NCI-H345 (cell line): ENCODE data around the gene SUPT4H1.

Source experiments
- DNase-seq: peaks from one replicate; lab custom pipeline; 2025; lab: John Stamatoyannopoulos, UW

The SUPT4H1 gene

GRCh38 chr17:58339755-58340404 lies 12.1 kb downstream of the SUPT4H1 start:
- DNase-seq, result no peak

- DNase-seq, result no peak
Measured at GRCh38 chr17:58338841-58339754, 12.9 kb downstream of the SUPT4H1 start.

GRCh38 chr17:58338454-58338840 lies 13.6 kb downstream of the SUPT4H1 start:
- DNase-seq, result no peak

GRCh38 chr17:58337600-58338453 lies 14.2 kb downstream of the SUPT4H1 start:
- no peak for DNase-seq

- no peak for DNase-seq
Measured at GRCh38 chr17:58337210-58337599, 14.8 kb downstream of the SUPT4H1 start.

GRCh38 chr17:58336456-58337209 lies 15.4 kb downstream of the SUPT4H1 start:
- DNase-seq, result no peak

GRCh38 chr17:58335779-58336455 lies 16.1 kb downstream of the SUPT4H1 start:
- DNase-seq, result no peak

- DNase-seq, result no peak
Measured at GRCh38 chr17:58335061-58335731, 16.8 kb downstream of the SUPT4H1 start.

GRCh38 chr17:58334661-58335060 lies 17.3 kb downstream of the SUPT4H1 start:
- DNase-seq, result no peak

GRCh38 chr17:58334256-58334655 lies 17.7 kb downstream of the SUPT4H1 start:
- DNase-seq, result no peak

GRCh38 chr17:58333736-58334207 lies 18.2 kb downstream of the SUPT4H1 start:
- no peak for DNase-seq

- no peak for DNase-seq
Measured at GRCh38 chr17:58332778-58333735, 18.9 kb downstream of the SUPT4H1 start.

GRCh38 chr17:58331815-58332777 lies 19.9 kb downstream of the SUPT4H1 start:
- DNase-seq, result no peak

- DNase-seq, result no peak
Measured at GRCh38 chr17:58330997-58331814, 20.8 kb downstream of the SUPT4H1 start.

- DNase-seq, result no peak
Measured at GRCh38 chr17:58330538-58330996, 21.4 kb downstream of the SUPT4H1 start.

GRCh38 chr17:58329810-58330537 lies 22.0 kb downstream of the SUPT4H1 start:
- DNase-seq, result no peak
